A673 (cell line): ENCODE measurements around the gene ZHX3. TPM values are rescaled to one million over a fixed set of nuclear protein-coding genes. Genes with fewer than 3 reads are reported as not detected.

ENCODE experiments used
- BruUV-seq: library from RNA; stranded (reverse); fragments of 400-500 nt; replicated peaks from 2 replicates; lab custom pipeline; 2021; lab: Mats Ljungman, UMichigan
- CTCF ChIA-PET: fragments of 300-600 bp; sonication (Branson Sonifier 250); formaldehyde crosslinking; loops from one replicate; lab custom pipeline; 2022; ENCODE audit warnings: antibody characterized with exemption; lab: Charles Lee
- POLR2A ChIA-PET: fragments of 300-600 bp; sonication (Branson Sonifier 250); formaldehyde crosslinking; loops from one replicate; lab custom pipeline; 2022; ENCODE audit warnings: antibody characterized with exemption; ENCODE audit not compliant: low non-redundant PET; lab: Charles Lee
- DNase-seq: peaks from one replicate; pipeline ENCODE4 v3.0.0-alpha.2; 2015; ENCODE audit warnings: low spot score
- H3K27ac ChIP-seq: fragments of 200-600 bp; sonication (generic); 2 replicates; pipeline ENCODE4 v1.5.1; 2016; ENCODE audit warnings: mixed run types, low read depth, mild to moderate bottlenecking, mixed read lengths, antibody characterized with exemption, low read length; ENCODE audit not compliant: poor library complexity, severe bottlenecking
- H3K27me3 ChIP-seq: fragments of 200-600 bp; sonication (generic); replicated peaks from 2 replicates; pipeline ENCODE4 v1.6.1; 2017; ENCODE audit warnings: mixed run types, low read depth, mild to moderate bottlenecking, mixed read lengths, antibody characterized with exemption, low read length; ENCODE audit not compliant: insufficient read depth, poor library complexity
- H3K36me3 ChIP-seq: fragments of 200-600 bp; sonication (generic); 2 replicates; pipeline ENCODE4 v1.6.1; 2016; ENCODE audit warnings: mixed run types, mild to moderate bottlenecking, mixed read lengths, antibody characterized with exemption, low read length; ENCODE audit not compliant: insufficient read depth, poor library complexity, severe bottlenecking
- H3K4me1 ChIP-seq: fragments of 200-600 bp; sonication (generic); 2 replicates; pipeline ENCODE4 v1.6.1; 2017; ENCODE audit warnings: mixed run types, mild to moderate bottlenecking, mixed read lengths, antibody characterized with exemption, low read length; ENCODE audit not compliant: insufficient read depth, poor library complexity, severe bottlenecking
- H3K4me3 ChIP-seq: fragments of 200-600 bp; sonication (generic); 2 replicates; pipeline ENCODE4 v1.5.1; 2016; ENCODE audit warnings: low read depth, mixed run types, mild to moderate bottlenecking, mixed read lengths, low read length; ENCODE audit not compliant: poor library complexity, severe bottlenecking
- H3K9me3 ChIP-seq: fragments of 200-600 bp; sonication (generic); 2 replicates; pipeline ENCODE4 v1.6.1; 2016; ENCODE audit warnings: mixed run types, low read depth, mild to moderate bottlenecking, mixed read lengths, antibody characterized with exemption, low read length; ENCODE audit not compliant: poor library complexity, severe bottlenecking
- CTCF ChIP-seq: fragments of 300-800, 200-600 bp; sonication (generic); conservative IDR thresholded peaks from 2 replicates; pipeline ENCODE4 v1.5.1; 2017; ENCODE audit warnings: low read depth, mild to moderate bottlenecking, antibody characterized with exemption, low read length, moderate library complexity, mixed read lengths
- EZH2 ChIP-seq: fragments of 200-600 bp; sonication (generic); IDR thresholded peaks from 2 replicates; pipeline ENCODE4 v1.6.1; 2017; ENCODE audit warnings: borderline replicate concordance, low read depth, mild to moderate bottlenecking, mixed read lengths, antibody characterized with exemption, low read length; ENCODE audit not compliant: poor library complexity, severe bottlenecking
- intact Hi-C: fragments of 100-400 bp; cut with micrococcal nuclease; formaldehyde crosslinking; loops from one replicate; pipeline ENCODE4 v1.10.0; 2022; ENCODE audit not compliant: unreplicated experiment
- total RNA-seq: library from RNA; stranded (reverse); gene quantifications from 2 replicates; pipeline ENCODE4 v1.2.3, GENCODE V29; 2021

Gene ZHX3
- total RNA-seq, 1 experiment from 2014 or later = 14.0 TPM

- Histone ChIP-seq H3K4me1 (no peaks in the 10 kb centered on the region), H3K27ac (no peak overlapping the region), H3K36me3 (no peaks in the 10 kb centered on the region), H3K9me3 (no peaks in the 10 kb centered on the region), H3K27me3 (no peaks in the 10 kb centered on the region), H3K4me3 (no peak overlapping the region)
- CTCF ChIA-PET = no interaction called here
- TF ChIP-seq EZH2 (no peak), CTCF (no peak)
- POLR2A ChIA-PET = no interaction called here
- intact Hi-C loops = no loop called here
- BruUV-seq = no TSS peak
- no peak for DNase-seq
These were observed 9.2 kb downstream of the ZHX3 start for GRCh38 chr20:41308290-41308711.

- Histone ChIP-seq H3K4me3 (no peak overlapping the region), H3K4me1 (no peaks in the 10 kb centered on the region), H3K27me3 (no peaks in the 10 kb centered on the region), H3K9me3 (no peaks in the 10 kb centered on the region), H3K36me3 (no peaks in the 10 kb centered on the region), H3K27ac (no peak overlapping the region)
- no peak for DNase-seq
- ChIA-PET CTCF (no interaction called here), POLR2A (no interaction called here)
- TF ChIP-seq EZH2 (no peak), CTCF (no peak)
- BruUV-seq = no TSS peak
- intact Hi-C loops = no loop called here
These were observed 10.5 kb downstream of the ZHX3 start for GRCh38 chr20:41307021-41307420.

GRCh38 chr20:41306061-41306727 is 11.3 kb downstream of the ZHX3 start:
- CTCF ChIA-PET = no interaction called here

More at GRCh38 chr20:41306061-41306727, 11.3 kb downstream of the ZHX3 start:
- Histone ChIP-seq H3K4me3 (no peak overlapping the region), H3K4me1 (no peaks in the 10 kb centered on the region), H3K27me3 (no peaks in the 10 kb centered on the region), H3K36me3 (no peaks in the 10 kb centered on the region), H3K27ac (no peak overlapping the region), H3K9me3 (no peaks in the 10 kb centered on the region)
- TF ChIP-seq EZH2 = no peak
- TF ChIP-seq CTCF = no peak
- DNase-seq = no peak
- intact Hi-C loops = no loop called here
- no TSS peak for BruUV-seq
- POLR2A ChIA-PET = no interaction called here
